HepG2 (cell line): ENCODE data around the gene DHRS11. TPM values are rescaled to one million over a fixed set of nuclear protein-coding genes. Genes with fewer than 3 reads are reported as not detected.

Source experiments
- AHDC1 ChIP-seq: sonication (generic); formaldehyde crosslinking; IDR thresholded peaks from 2 replicates; pipeline ENCODE4 v1.5.1; 2020; ENCODE audit warnings: mild to moderate bottlenecking, missing genetic modification reagents, borderline replicate concordance
- DZIP1 ChIP-seq: sonication (generic); formaldehyde crosslinking; IDR thresholded peaks from 2 replicates; pipeline ENCODE4 v1.5.0; 2020; ENCODE audit warnings: mild to moderate bottlenecking, missing genetic modification reagents
- GTF2F1 ChIP-seq: fragments of 150-350 bp; IDR thresholded peaks from 2 replicates; pipeline ENCODE4 v1.6.1; 2014; ENCODE audit warnings: low read length
- MYPOP ChIP-seq: sonication (generic); formaldehyde crosslinking; IDR thresholded peaks from 2 replicates; pipeline ENCODE4 v1.8.1; 2023; ENCODE audit warnings: mild to moderate bottlenecking, moderate library complexity, missing genetic modification reagents
- NFYB ChIP-seq: sonication (generic); formaldehyde crosslinking; IDR thresholded peaks from 2 replicates; pipeline ENCODE4 v1.4.0; 2020; ENCODE audit warnings: missing genetic modification reagents
- PHF8 ChIP-seq: sonication (generic); formaldehyde crosslinking; IDR thresholded peaks from 2 replicates; pipeline ENCODE4 v1.5.0; 2020; ENCODE audit warnings: missing genetic modification reagents
- SIN3B ChIP-seq: fragments of 150-350 bp; IDR thresholded peaks from 2 replicates; pipeline ENCODE4 v1.6.1; 2014; ENCODE audit warnings: low read length
- SMARCC2 ChIP-seq: fragments of 450-650 bp; IDR thresholded peaks from 2 replicates; pipeline ENCODE4 v1.6.1; 2017; ENCODE audit warnings: antibody characterized with exemption, mild to moderate bottlenecking
- TEF ChIP-seq: sonication (generic); formaldehyde crosslinking; IDR thresholded peaks from 2 replicates; pipeline ENCODE4 v1.5.0; 2020; ENCODE audit warnings: missing genetic modification reagents
- THAP11 ChIP-seq: IDR thresholded peaks from 2 replicates; pipeline ENCODE4 v1.6.1; 2016; ENCODE audit warnings: missing biosample characterization, missing genetic modification reagents
- ZFP1 ChIP-seq: IDR thresholded peaks from 2 replicates; pipeline ENCODE4 v1.6.1; 2016
- ZNF30 ChIP-seq: sonication (generic); formaldehyde crosslinking; IDR thresholded peaks from 2 replicates; pipeline ENCODE4 v1.5.0; 2020; ENCODE audit warnings: mild to moderate bottlenecking, missing genetic modification reagents
- ZNF562 ChIP-seq: sonication (generic); formaldehyde crosslinking; IDR thresholded peaks from 2 replicates; pipeline ENCODE4 v1.8.0; 2022; ENCODE audit warnings: missing genetic modification reagents, borderline replicate concordance
- ZNF737 ChIP-seq: sonication (generic); formaldehyde crosslinking; IDR thresholded peaks from 2 replicates; pipeline ENCODE4 v1.5.0; 2020; ENCODE audit warnings: missing genetic modification reagents, mild to moderate bottlenecking, borderline replicate concordance
- ZNF747 ChIP-seq: sonication (generic); formaldehyde crosslinking; IDR thresholded peaks from 2 replicates; pipeline ENCODE4 v1.8.1; 2023; ENCODE audit warnings: missing genetic modification reagents, mild to moderate bottlenecking, borderline replicate concordance
- ZSCAN9 ChIP-seq: IDR thresholded peaks from 2 replicates; pipeline ENCODE4 v1.6.1; 2016; ENCODE audit warnings: borderline replicate concordance
- polyA plus RNA-seq, 8 experiments: library from polyadenylated mRNA; depleted of rRNA in 3 of 8; stranded (reverse) in 7 of 8; unstranded in 1 of 8; fragments of >200 nt; fragmentation: Illumina TruSeq in 4 of 8; extraction: Trizol in 4 of 8; gene quantifications; 2 replicates each; pipeline versions ENCODE4 v1.2.1 to v1.2.3, GENCODE V29; 2011 to 2016; ENCODE audit warnings: low read depth in 4 of 8, missing spikeins in 1 of 8, mixed read lengths in 1 of 8; ENCODE audit not compliant: insufficient read depth in 1 of 8
- total RNA-seq, 5 experiments: library from RNA; depleted of rRNA; stranded (reverse); fragments of >200 nt; fragmentation: Illumina TruSeq; extraction: Trizol; gene quantifications; 2 replicates each; pipeline ENCODE4 v1.2.3, GENCODE V29; 2016; ENCODE audit warnings: low read depth in 1 of 5

Gene DHRS11
- total and polyA plus RNA-seq, 2 of the 13 experiments (the other 11 are each of a cell fraction or from before 2014, with no cell fraction given), result 28.4 to 41.9 TPM

- TF ChIP-seq MYPOP (CRISPR knock-in tag) (peak; percentile 83), THAP11 (CRISPR knock-in tag) (peak; percentile 70; the same call in 1 of the 2 replicates), SIN3B (no peak), SMARCC2 (no peak), ZSCAN9 (peak; percentile 48; the same call in 1 of the 2 replicates), TEF (CRISPR knock-in tag) (no peak), ZFP1 (CRISPR knock-in tag) (no peak), NFYB (CRISPR knock-in tag) (no peak; the same call in 1 of the 2 replicates), AHDC1 (CRISPR knock-in tag) (no peak), DZIP1 (CRISPR knock-in tag) (no peak), ZNF737 (CRISPR knock-in tag) (0 out of 2 replicates have a peak, but pooled peaks have one; percentile 26), ZNF747 (CRISPR knock-in tag) (peak; percentile 79; the same call in 1 of the 2 replicates), GTF2F1 (no peak), ZNF562 (CRISPR knock-in tag) (no peak), ZNF30 (CRISPR knock-in tag) (no peak), PHF8 (CRISPR knock-in tag) (peak; percentile 85)
Observed at GRCh38 chr17:36601303-36602029, 9.8 kb downstream of the DHRS11 start, which contains the start of gene MRM1 (continued).
